Measurements from ENCODE around the gene ITIH4.

DNA sequence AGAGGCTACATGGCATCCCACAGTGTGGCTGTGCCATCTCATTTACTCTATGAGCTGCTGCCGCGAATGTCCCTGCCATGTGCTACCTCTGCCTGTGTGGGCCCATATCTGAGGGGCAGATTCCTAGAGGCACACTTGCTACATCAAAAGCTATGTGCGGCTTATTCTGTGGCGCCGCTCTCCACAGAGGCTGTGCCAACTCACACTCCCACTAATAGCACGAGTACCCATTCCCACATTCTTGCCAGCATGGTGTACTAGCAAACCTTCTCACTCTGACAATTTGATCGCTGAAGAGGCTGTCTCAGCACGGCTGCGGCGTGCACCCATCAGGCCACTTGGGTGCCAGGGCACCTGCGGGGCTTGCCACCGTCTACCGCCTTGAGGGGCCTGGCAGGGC is 35.5 kb upstream of the ITIH4 start:
- no peak for TF ChIP-seq RFX5 (IDR thresholded peaks at IDR 0.05; ENCODE audit: low read length)
- TF ChIP-seq, protein P1, sequence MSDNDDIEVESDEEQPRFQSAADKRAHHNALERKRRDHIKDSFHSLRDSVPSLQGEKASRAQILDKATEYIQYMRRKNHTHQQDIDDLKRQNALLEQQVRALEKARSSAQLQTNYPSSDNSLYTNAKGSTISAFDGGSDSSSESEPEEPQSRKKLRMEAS (IDR thresholded peaks at IDR 0.05; ENCODE audit: low read depth), result no peak
- TF ChIP-seq, protein P2, sequence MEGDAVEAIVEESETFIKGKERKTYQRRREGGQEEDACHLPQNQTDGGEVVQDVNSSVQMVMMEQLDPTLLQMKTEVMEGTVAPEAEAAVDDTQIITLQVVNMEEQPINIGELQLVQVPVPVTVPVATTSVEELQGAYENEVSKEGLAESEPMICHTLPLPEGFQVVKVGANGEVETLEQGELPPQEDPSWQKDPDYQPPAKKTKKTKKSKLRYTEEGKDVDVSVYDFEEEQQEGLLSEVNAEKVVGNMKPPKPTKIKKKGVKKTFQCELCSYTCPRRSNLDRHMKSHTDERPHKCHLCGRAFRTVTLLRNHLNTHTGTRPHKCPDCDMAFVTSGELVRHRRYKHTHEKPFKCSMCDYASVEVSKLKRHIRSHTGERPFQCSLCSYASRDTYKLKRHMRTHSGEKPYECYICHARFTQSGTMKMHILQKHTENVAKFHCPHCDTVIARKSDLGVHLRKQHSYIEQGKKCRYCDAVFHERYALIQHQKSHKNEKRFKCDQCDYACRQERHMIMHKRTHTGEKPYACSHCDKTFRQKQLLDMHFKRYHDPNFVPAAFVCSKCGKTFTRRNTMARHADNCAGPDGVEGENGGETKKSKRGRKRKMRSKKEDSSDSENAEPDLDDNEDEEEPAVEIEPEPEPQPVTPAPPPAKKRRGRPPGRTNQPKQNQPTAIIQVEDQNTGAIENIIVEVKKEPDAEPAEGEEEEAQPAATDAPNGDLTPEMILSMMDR (IDR thresholded peaks at IDR 0.05), result no peak
- TF ChIP-seq CHD2 (IDR thresholded peaks at IDR 0.05; ENCODE audit: low read length, partially characterized antibody), result no peak
- no peak for TF ChIP-seq RAD21 (IDR thresholded peaks at IDR 0.05; ENCODE audit: low read length)
- no peak for TF ChIP-seq JUND (IDR thresholded peaks at IDR 0.05)
- TF ChIP-seq SIN3A (IDR thresholded peaks at IDR 0.05; ENCODE audit: borderline replicate concordance, low read depth, low read length), result no peak
- TF ChIP-seq, protein P3, sequence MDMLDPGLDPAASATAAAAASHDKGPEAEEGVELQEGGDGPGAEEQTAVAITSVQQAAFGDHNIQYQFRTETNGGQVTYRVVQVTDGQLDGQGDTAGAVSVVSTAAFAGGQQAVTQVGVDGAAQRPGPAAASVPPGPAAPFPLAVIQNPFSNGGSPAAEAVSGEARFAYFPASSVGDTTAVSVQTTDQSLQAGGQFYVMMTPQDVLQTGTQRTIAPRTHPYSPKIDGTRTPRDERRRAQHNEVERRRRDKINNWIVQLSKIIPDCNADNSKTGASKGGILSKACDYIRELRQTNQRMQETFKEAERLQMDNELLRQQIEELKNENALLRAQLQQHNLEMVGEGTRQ (IDR thresholded peaks at IDR 0.05; ENCODE audit: borderline replicate concordance, low read depth, low read length), result no peak
- no peak for TF ChIP-seq TAF1 (IDR thresholded peaks at IDR 0.05; ENCODE audit: borderline replicate concordance, low read depth, low read length)
- TF ChIP-seq ELF1 (IDR thresholded peaks at IDR 0.05), result no peak
- no peak for TF ChIP-seq SMC3 (IDR thresholded peaks at IDR 0.05; ENCODE audit: low read depth, low read length)

Measured in SK-N-SH (cell line).